ENCODE measurements around the gene DNAJB12.
"Not testable (repeated sequence)": the region's sequence is repeated elsewhere in the genome, so short reads cannot be mapped to it uniquely, and the experiment has no call there.

DNAJB12 gene

GRCh38 chr10:72354356-72355213 lies at the start of gene DNAJB12:
Gene DNAJB12, minus strand, starts transcription at chr10:72354919. Its CDS starts 22 bp downstream, at chr10:72354897.
- peak; percentile 91 for DNase-seq

- DNase-seq: not testable (repeated sequence)
Measured at GRCh38 chr10:72395581-72395980, 40.9 kb upstream of the DNAJB12 start.

GRCh38 chr10:72392571-72392970 lies 37.9 kb upstream of the DNAJB12 start:
- DNase-seq: no peak

- no peak for DNase-seq
Measured at GRCh38 chr10:72390764-72391163, 36.0 kb upstream of the DNAJB12 start.

GRCh38 chr10:72389716-72390115 lies 35.0 kb upstream of the DNAJB12 start:
- no peak for DNase-seq

- no peak for DNase-seq
Measured at GRCh38 chr10:72389014-72389413, 34.3 kb upstream of the DNAJB12 start.

- DNase-seq: no peak
Measured at GRCh38 chr10:72388062-72388461, 33.3 kb upstream of the DNAJB12 start.

- DNase-seq: no peak
Measured at GRCh38 chr10:72386916-72387586, 32.3 kb upstream of the DNAJB12 start.

- DNase-seq: no peak
Measured at GRCh38 chr10:72385724-72386123, 31.0 kb upstream of the DNAJB12 start.

GRCh38 chr10:72384982-72385381 lies 30.3 kb upstream of the DNAJB12 start:
- not testable (repeated sequence) for DNase-seq

GRCh38 chr10:72379776-72380175 lies 25.1 kb upstream of the DNAJB12 start:
- no peak for DNase-seq

GRCh38 chr10:72379062-72379461 lies 24.3 kb upstream of the DNAJB12 start:
- peak; percentile 15 for DNase-seq

- DNase-seq: no peak
Measured at GRCh38 chr10:72375585-72375984, 20.9 kb upstream of the DNAJB12 start.

GRCh38 chr10:72375173-72375572 lies 20.5 kb upstream of the DNAJB12 start:
- no peak for DNase-seq

GRCh38 chr10:72370201-72370722 lies 15.5 kb upstream of the DNAJB12 start:
- no peak for DNase-seq

- no peak for DNase-seq
Measured at GRCh38 chr10:72367301-72367960, 12.7 kb upstream of the DNAJB12 start.

GRCh38 chr10:72365106-72365895 lies 10.6 kb upstream of the DNAJB12 start:
- DNase-seq: no peak

GRCh38 chr10:72364239-72364777 lies 9.6 kb upstream of the DNAJB12 start:
- DNase-seq: peak; percentile 86

GRCh38 chr10:72356987-72357386 lies 2.3 kb upstream of the DNAJB12 start:
- DNase-seq: no peak

GRCh38 chr10:72356115-72356514 lies 1.4 kb upstream of the DNAJB12 start:
- no peak for DNase-seq

GRCh38 chr10:72355214-72355555 lies 466 bp upstream of the DNAJB12 start:
- DNase-seq: no peak

GRCh38 chr10:72353965-72354355 lies 759 bp downstream of the DNAJB12 start:
- DNase-seq: no peak
